Endothelial cell of umbilical vein (primary cell): ENCODE measurements around the gene NONO. TPM values are rescaled to one million over a fixed set of nuclear protein-coding genes. Genes with fewer than 3 reads are reported as not detected.

ENCODE experiments used
- BruUV-seq: library from RNA; stranded (reverse); fragments of 400-500 nt; replicated peaks from 2 replicates; lab custom pipeline; 2021; lab: Mats Ljungman, UMichigan
- CTCF ChIA-PET: fragments of 300-600, 350-600 bp; sonication (Branson Sonifier 250); formaldehyde crosslinking; loops from one replicate; lab custom pipeline; 2021; ENCODE audit warnings: antibody characterized with exemption, inconsistent platforms; lab: Charles Lee
- POLR2A ChIA-PET: fragments of 300-600, 350-600 bp; sonication (Branson Sonifier 250); formaldehyde crosslinking; loops from one replicate; lab custom pipeline; 2021; ENCODE audit warnings: antibody characterized with exemption, inconsistent platforms; lab: Charles Lee
- DNase-seq: peaks from one replicate; pipeline ENCODE4 v3.0.0-alpha.2; 2011; ENCODE audit warnings: low read depth, low spot score
- FAIRE-seq: peaks from 2 replicates; lab custom pipeline; 2011; peaks lifted over from hg19 to GRCh38; lab: Jason Lieb, UNC
- H2AFZ ChIP-seq: 2 replicates; pipeline ENCODE4 v1.6.0; 2012; ENCODE audit warnings: low read depth, low read length, control low read depth, inconsistent platforms
- H3K27ac ChIP-seq: 2 replicates; pipeline ENCODE4 v1.5.1; 2011; ENCODE audit warnings: low read depth, mild to moderate bottlenecking, control low read depth, low read length, moderate library complexity; ENCODE audit not compliant: insufficient read depth
- H3K27me3 ChIP-seq, 2 experiments: 2 replicates each; pipeline versions ENCODE4 v1.6.0 to v1.6.1; 2011; ENCODE audit warnings: low read length in 2 of 2, mixed read lengths in 1 of 2; ENCODE audit not compliant: control insufficient read depth in 2 of 2, insufficient read depth in 2 of 2
- H3K36me3 ChIP-seq, 2 experiments: 2 replicates in 1 of 2; 3 replicates in 1 of 2; pipeline ENCODE4 v1.5.1; 2011; ENCODE audit warnings: low read length in 2 of 2, mild to moderate bottlenecking in 1 of 2, moderate library complexity in 1 of 2; ENCODE audit not compliant: control insufficient read depth in 2 of 2, insufficient read depth in 2 of 2; ENCODE audit errors: extremely low read depth in 1 of 2
- H3K4me1 ChIP-seq: 3 replicates; pipeline ENCODE4 v1.5.1; 2011; ENCODE audit warnings: mild to moderate bottlenecking, low read length; ENCODE audit not compliant: control insufficient read depth, insufficient read depth; ENCODE audit errors: extremely low read depth
- H3K4me2 ChIP-seq: 2 replicates; pipeline ENCODE4 v1.6.1; 2011; ENCODE audit warnings: low read length, control low read depth, mixed read lengths; ENCODE audit not compliant: insufficient read depth
- H3K4me3 ChIP-seq, 3 experiments: fragments of 200-600 bp in 1 of 3; sonication (generic), shearing (Covaris generic) in 1 of 3; replicated peaks in 1 of 3; 2 replicates each; pipeline ENCODE4 v1.5.1; 2011 to 2016; ENCODE audit warnings: control low read depth in 3 of 3, low read length in 3 of 3, mild to moderate bottlenecking in 2 of 3, inconsistent platforms in 1 of 3, low read depth in 1 of 3, moderate library complexity in 1 of 3; ENCODE audit not compliant: insufficient read depth in 1 of 3
- H3K79me2 ChIP-seq: 2 replicates; pipeline ENCODE4 v1.6.0; 2012; ENCODE audit warnings: low read length, inconsistent platforms; ENCODE audit not compliant: control insufficient read depth, insufficient read depth
- H3K9ac ChIP-seq: replicated peaks from 2 replicates; pipeline ENCODE3; 2011; ENCODE audit warnings: low read length, control low read depth; ENCODE audit not compliant: insufficient read depth; ENCODE audit errors: extremely low read depth
- H3K9me1 ChIP-seq: replicated peaks from 3 replicates; pipeline ENCODE4 v1.6.0; 2011; ENCODE audit warnings: mild to moderate bottlenecking, low read length; ENCODE audit not compliant: control insufficient read depth, insufficient read depth; ENCODE audit errors: extremely low read depth
- H3K9me3 ChIP-seq: replicated peaks from 2 replicates; pipeline ENCODE4 v1.5.1; 2012; ENCODE audit warnings: low read length, inconsistent platforms; ENCODE audit not compliant: control insufficient read depth, insufficient read depth
- H4K20me1 ChIP-seq: replicated peaks from 2 replicates; pipeline ENCODE3; 2011; ENCODE audit warnings: mild to moderate bottlenecking, low read length; ENCODE audit not compliant: control insufficient read depth, insufficient read depth; ENCODE audit errors: extremely low read depth
- EZH2 ChIP-seq: IDR thresholded peaks from 2 replicates; pipeline ENCODE4 v1.6.1; 2012; ENCODE audit warnings: borderline replicate concordance, low read depth, mild to moderate bottlenecking, moderate library complexity, low read length, inconsistent platforms; ENCODE audit not compliant: severe bottlenecking
- FOS ChIP-seq: IDR thresholded peaks from 2 replicates; pipeline ENCODE4 v1.6.1; 2011; ENCODE audit warnings: mild to moderate bottlenecking, low read length, moderate library complexity, borderline replicate concordance; ENCODE audit not compliant: insufficient read depth
- GATA2 ChIP-seq: IDR thresholded peaks from 2 replicates; pipeline ENCODE4 v1.7.0; 2011; ENCODE audit warnings: low read depth, mild to moderate bottlenecking, moderate library complexity, mixed read lengths, low read length; ENCODE audit not compliant: insufficient read length, insufficient read depth
- MAX ChIP-seq: IDR thresholded peaks from 2 replicates; pipeline ENCODE4 v1.6.1; 2011; ENCODE audit not compliant: insufficient read depth, insufficient read length
- POLR2A ChIP-seq: IDR thresholded peaks from 2 replicates; pipeline ENCODE4 v1.6.1; 2012; ENCODE audit warnings: low read depth, mild to moderate bottlenecking, control low read depth, low read length
- POLR2AphosphoS5 ChIP-seq: IDR thresholded peaks from 2 replicates; pipeline ENCODE4 v1.6.1; 2012; ENCODE audit warnings: low read depth, mild to moderate bottlenecking, control low read depth, low read length, moderate library complexity; ENCODE audit not compliant: insufficient read depth
- dilution Hi-C: fragments of 300-500 bp; cut with MboI; formaldehyde crosslinking; loops from one replicate; pipeline ENCODE4 v1.15.0; 2019; ENCODE audit warnings: low sequenced_read_pairs; ENCODE audit not compliant: extremely low pct_ligation_motif_present
- intact Hi-C: fragments of 100-400 bp; cut with micrococcal nuclease; formaldehyde crosslinking; loops from one replicate; pipeline ENCODE4 v1.10.0; 2022
- polyA plus RNA-seq, 4 experiments: library from polyadenylated mRNA; depleted of rRNA in 3 of 4; stranded (reverse) in 3 of 4; unstranded in 1 of 4; fragments of >200 nt; gene quantifications; 2 replicates each; pipeline versions ENCODE4 v1.2.1 to v1.2.3, GENCODE V29; 2011 to 2012; ENCODE audit warnings: missing spikeins in 1 of 4
- total RNA-seq: library from RNA; stranded (reverse); gene quantifications from 2 replicates; pipeline ENCODE4 v1.2.3, GENCODE V29; 2021

Gene NONO
- total and polyA plus RNA-seq, 2 donors (not counting 3 experiments of a cell fraction or from before 2014, with no cell fraction given): 249 to 466 TPM

GRCh38 chrX:71282514-71283402 lies 677 bp upstream of the NONO start:
- DNase-seq: no peak
- Histone ChIP-seq H3K9me1 (no peaks in the 10 kb centered on the region), H3K4me2 (peak overlapping the region; percentile 52), H2AFZ (peak overlapping the region; percentile 73), H3K27me3 (no peaks in the 10 kb centered on the region), H3K27ac (peak overlapping the region; percentile 97), H3K9ac (peak overlapping the region; percentile 99), H3K9me3 (no peaks in the 10 kb centered on the region), H3K4me3 (peak overlapping the region in 2 of 3 experiments; percentile 22 to 35), H3K36me3 (no peaks in the 10 kb centered on the region), H3K4me1 (peaks cover 13% of the 10 kb centered on the region), H4K20me1 (peaks cover 3% of the 10 kb centered on the region), H3K79me2 (peaks cover 42% of the 10 kb centered on the region)
- FAIRE-seq: no peak
- no peak for TF ChIP-seq GATA2
- TF ChIP-seq POLR2A: peak; percentile 20
- no peak for TF ChIP-seq MAX
- no peak for TF ChIP-seq POLR2AphosphoS5
- no peak for TF ChIP-seq EZH2
- no peak for TF ChIP-seq FOS
- BruUV-seq: TSS peak; percentile 12
- POLR2A ChIA-PET: interaction anchor here (0.7 to 1.0 kb wide), 8 partner anchors 9 to 100 kb away, joined by 3 to 10 read pairs (median 5); partner anchors contain the start of genes ITGB1BP2, TAF1 and ZMYM3
- CTCF ChIA-PET: interaction anchor here (0.9 to 1.4 kb wide), 3 partner anchors 10 to 37 kb away, joined by 3 to 6 read pairs (median 4); partner anchors contain the start of gene ZMYM3
- dilution Hi-C loops (no loop called here), intact Hi-C loops (loop anchor here (1.0 kb wide), 3 partner anchors 28 to 100 kb away; partner anchors contain the start of genes TAF1 and ZMYM3)
